Stimulated activated CD4-positive, alpha-beta T cell treated with anti-CD3 and anti-CD28 coated beads, Interleukin-15, amount 100 ng/mL, for 24 hours (primary cell): ENCODE measurements around the gene C19orf73.
A peak's percentile ranks its signal among the peaks of the same experiment; 100 is the strongest.

ENCODE experiments used
- DNase-seq: peaks from one replicate; pipeline ENCODE4 v3.0.0-alpha.2; 2020

Gene C19orf73, protein sequence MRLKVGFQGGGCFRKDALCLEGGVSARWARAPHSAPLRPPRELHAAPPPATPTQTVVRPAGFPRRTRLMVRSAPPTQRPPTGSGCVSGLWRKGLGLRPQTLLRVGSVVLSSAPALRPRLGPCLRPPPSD

DNA sequence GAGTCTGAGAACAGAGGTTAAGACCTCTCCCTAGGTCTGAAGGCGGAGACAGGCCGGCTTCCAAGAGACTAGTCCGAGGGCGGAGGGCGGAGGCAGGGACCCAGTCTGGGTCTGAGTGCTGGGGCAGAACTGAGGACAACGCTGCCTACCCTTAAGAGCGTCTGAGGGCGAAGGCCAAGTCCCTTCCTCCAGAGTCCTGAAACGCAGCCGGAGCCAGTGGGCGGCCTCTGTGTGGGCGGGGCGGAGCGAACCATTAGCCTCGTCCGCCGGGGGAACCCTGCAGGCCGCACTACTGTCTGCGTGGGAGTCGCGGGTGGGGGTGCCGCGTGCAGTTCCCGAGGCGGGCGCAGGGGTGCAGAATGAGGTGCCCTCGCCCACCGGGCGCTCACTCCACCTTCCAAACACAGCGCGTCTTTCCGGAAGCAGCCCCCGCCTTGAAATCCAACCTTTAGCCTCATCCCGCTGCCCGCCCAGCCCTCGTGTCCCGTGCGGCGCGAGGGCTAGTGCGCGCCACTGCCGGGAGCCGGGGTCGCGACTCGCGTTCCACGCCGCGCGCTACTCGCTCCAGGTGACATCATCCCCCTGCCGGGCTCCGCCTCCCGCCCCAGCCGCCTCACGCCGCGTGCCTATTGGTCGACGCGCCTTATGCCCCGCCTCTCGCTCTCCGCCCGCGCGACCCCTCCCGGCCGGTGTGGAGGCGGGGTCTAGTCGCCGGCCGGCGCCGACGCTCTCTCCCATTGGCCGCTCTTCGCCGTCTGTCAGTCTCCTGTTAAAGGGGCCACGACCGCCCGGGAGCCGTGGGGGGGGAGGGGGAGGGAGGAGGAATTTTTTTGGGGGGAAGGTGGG is at the start of gene C19orf73:
TSS of gene C19orf73 (minus strand) at position 579 of the 846 bp plus-strand sequence. CDS start at position 458, 121 bp downstream.
- peak; percentile 96 for DNase-seq

DNA sequence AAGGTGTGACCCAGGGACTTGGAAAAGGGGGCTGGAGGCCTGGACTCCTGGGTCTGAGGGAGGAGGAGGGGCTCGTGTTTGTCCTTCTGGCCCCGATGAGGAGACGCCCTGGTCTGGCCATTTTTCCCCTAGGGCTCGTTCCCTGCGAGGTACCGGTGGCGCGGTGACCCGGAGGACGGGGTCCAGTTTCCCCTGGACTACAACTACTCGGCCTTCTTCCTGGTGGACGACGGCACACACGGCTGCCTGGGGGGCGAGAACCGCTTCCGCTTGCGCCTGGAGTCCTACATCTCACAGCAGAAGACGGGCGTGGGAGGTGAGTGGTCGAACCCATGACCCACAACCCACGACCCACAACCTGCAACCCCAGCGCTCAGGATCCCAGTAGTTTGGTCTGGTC is 49.5 kb upstream of the C19orf73 start:
- no peak for DNase-seq

DNA sequence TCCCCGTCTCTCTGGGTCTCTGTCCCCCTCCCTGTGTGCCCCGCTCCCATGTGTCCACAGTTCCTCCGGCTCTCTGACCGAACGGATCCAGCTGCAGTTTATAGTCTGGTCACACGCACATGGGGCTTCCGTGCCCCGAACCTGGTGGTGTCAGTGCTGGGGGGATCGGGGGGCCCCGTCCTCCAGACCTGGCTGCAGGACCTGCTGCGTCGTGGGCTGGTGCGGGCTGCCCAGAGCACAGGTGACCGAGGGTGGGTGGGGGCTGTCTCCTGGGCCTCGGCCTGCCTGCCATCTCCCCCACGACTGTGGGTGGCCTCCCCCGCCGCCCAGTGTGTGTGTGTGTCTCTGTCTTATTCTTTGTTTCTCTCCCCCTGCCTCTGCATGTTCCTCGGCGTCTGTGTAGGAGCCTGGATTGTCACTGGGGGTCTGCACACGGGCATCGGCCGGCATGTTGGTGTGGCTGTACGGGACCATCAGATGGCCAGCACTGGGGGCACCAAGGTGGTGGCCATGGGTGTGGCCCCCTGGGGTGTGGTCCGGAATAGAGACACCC is 49.0 kb upstream of the C19orf73 start:
- no peak for DNase-seq

DNA sequence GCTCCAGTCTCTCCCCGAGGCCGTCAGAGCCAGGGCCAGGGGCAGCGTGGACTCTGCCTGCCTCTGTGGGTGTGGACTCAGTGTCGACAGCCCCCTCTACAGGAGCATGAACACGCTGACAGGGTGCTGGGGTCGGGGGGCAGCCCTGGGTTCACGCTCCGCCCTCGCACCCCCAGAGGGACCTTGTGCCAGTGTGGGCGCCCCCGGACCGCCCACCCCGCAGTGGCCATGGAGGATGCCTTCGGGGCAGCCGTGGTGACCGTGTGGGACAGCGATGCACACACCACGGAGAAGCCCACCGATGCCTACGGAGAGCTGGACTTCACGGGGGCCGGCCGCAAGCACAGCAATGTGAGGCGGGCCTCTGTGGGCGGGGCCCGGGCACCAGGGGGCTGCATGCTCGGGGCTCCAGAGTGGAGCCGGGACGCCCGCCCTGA is 46.9 kb upstream of the C19orf73 start:
- DNase-seq = no peak

DNA sequence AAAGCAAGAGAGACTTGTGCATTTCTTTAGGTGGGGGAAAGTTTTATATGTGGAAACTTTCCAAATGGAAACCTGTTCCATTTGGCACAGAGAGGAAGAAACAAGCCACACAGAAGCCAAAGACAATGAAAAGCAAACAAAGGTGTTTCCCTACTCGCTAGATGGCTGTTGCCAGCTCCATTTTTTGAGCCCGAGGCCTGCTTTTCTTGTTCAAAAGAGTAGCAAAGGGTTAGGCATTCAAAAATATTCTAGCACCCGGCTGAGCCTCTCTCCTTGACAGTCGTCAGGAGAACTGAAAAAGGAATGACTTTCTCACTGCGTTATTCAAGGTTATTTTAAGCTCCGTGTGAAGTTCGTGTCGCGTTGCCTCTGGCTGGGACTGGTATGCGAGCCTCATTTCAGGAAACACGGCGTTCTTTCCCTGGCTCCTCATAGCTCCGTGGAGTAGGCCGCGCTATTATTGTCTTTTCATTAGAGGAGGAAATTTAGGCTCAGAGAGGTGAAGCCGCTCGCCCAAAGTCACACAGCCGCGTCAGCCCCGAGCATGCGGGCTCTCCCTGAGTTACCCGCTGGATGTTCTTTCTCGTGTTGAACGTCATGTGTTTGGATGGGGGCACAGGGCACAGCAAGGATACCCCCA is 46.3 kb upstream of the C19orf73 start:
- no peak for DNase-seq

DNA sequence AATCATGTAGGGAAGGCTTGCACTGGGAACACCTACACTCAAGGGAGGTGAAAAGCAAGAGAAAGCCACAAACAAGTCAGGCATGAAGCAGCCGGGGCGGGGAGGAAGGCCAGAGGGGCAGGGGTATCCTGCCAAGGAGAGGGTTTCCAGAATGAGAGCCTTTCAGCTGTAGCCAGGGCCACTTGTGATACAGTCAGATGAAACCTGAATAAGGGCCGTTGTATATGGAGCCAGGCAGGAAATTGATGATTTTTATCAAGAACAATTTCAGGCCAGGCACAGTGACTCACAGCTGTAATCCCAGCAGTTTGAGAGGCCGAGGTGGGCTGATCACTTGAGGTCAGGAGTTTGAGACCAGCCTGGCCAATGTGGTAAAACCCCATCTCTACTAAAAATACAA is 43.0 kb upstream of the C19orf73 start:
- DNase-seq = no peak

DNA sequence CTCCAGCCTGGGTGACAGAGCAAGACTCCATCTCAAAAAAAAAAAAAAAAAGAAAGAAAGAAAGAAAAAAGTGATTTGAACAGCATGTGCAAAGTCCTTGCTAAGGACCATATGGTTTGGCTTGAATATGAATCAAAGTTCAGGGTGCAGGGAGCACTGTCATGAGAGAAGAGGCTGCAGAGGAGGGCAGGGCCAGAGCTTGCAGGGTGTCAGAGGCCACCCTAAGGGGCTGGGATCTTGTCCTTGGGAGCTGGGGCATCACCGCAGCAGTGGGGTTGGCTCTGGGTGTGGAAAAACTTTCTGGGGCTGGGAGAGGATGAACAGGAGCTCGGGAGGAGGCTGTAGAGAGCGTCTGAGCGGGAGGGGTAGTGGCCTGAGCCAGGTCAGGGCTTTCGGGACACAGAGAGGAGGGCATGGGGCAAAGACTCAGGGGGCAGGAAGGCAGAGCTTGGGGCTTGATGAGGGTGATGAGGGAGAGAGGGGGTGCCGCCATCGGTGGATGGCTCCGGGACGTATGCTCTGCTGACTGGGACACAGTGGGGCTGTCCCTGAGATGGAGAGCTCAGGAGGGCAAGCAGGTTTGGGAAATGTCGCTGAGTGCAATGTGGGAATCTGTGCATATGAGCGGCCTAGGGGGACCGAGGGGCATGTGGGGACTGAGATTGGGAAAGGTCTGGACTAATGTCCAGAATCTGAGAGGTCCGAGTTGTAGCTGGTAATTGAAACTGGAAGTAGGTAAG is 41.7 kb upstream of the C19orf73 start:
- DNase-seq = no peak

DNA sequence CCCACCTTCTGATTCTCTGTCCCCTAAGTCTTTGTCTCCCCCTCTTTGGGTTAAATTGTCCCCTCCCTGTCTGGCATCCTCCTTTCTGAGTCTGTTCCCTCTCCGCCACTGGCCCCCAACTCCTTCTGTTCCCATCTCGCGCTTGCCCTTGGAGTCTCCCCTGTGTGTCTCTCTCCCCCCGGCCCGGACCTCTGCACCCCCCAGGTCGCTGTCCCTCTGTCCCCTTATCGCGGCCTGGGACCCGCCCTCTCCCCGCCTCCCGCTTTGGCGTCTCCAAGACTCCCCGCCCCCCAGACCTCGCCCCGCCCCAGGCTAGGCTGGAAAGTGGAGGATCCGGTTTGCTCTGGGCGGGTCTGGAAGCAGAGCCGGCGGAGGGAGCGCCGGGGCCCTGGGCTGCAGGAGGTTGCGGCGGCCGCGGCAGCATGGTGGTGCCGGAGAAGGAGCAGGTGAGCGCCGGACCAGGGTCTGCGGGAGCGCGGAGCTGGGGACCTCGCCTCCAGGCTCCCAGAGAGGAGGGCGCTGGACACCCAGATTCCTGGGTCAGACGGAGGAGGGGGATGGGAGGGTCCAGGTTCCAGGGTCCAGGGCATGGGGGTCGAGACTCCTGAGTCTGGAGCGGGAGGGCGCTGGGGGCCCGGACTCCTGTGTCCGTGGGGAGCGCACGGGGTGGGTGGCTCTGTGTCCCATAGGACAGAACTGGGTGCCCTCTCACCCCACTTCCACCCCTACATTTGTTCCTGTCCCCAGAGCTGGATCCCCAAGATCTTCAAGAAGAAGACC is 38.7 kb upstream of the C19orf73 start, which contains the start of gene TRPM4:
TSS of gene TRPM4 (plus strand) at position 348 of the 780 bp plus-strand sequence. CDS start at position 423, 75 bp downstream.
- DNase-seq = peak; percentile 84

DNA sequence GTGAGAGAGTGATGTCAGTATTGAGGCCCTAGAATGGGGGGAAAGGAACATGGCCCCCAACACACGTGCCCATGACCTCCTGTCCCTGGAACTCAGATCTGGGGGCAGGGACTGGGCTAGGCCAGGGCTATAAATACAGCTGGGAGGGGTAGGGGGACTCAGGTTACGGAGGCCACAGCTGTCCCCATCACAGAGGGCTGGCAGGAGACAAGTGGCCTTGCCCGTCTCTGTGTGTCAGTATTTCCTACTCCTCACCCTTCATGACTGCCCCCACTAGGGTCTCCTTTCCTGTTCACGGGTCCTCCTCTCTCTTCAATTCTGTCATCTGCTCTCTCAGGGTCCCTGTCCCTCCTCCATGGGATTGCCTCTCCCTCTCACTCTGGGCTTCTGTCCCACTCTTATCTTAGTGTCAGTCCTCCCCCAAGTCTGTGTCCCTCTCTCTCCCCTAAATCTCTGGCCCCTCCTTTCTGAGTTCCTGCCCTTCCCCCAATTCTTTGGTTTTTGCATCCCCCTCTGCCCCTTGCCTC is 36.9 kb upstream of the C19orf73 start:
- no peak for DNase-seq

DNA sequence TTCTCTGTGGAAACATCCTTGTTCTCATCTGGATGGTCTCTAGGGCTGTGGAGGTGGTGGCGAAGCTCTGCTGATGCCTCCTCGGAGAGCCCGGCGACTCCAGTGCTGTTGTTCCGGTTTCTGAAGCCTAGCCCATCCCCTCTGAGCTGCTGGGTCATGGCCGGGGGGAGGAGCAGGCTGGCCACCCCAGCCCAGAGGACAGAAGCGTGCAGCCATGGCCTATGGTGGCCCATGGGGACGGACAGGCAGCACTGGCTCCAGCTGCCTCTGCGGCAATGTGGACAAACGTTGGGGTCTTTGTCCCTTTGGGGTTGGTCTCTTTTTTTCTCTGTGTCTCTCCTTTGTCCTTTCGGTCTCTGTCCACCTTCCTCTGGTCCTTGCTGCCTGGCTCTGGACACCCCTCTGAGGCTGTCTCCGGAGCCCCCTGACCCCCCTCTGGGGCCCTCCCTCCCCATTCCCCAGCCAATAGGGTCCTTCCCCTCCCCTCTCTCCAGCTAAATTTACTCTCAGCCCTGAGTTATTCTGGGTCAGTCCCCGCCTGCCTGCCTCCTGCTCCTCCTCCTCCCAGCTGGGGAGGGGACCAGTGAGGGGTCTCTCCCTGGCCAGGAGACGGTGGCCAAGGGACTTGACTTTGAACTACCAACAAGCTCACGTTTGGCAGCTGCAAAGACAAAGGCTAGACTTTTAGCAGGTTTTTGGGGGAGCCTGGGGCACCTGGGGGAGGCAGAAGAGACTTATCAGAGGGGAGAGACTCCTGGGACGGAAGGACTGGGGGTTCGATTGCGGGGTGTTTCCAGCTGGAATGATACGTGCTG is 36.3 kb upstream of the C19orf73 start, which contains the start of gene HRC:
TSS of gene HRC (minus strand) at position 392 of the 815 bp plus-strand sequence. CDS start at position 233, 159 bp downstream.
- no peak for DNase-seq

DNA sequence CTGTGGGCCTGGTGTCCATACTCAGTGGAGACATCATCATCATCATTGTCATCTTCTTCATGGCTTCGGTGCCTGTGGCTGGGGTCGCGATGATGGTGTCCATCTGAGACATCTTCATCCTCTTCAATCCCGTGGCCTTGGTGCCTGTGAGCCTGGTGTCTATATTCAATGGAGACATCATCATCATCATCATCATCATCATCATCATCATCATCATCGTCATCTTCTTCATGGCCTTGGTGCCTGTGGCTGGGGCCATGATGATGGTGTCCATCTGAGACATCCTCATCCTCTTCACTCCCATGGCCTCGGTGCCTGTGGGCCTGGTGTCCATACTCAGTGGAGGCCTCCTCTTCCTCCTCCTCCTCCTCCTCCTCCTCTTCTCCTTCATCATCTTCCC is 35.3 kb upstream of the C19orf73 start:
- DNase-seq = no peak

DNA sequence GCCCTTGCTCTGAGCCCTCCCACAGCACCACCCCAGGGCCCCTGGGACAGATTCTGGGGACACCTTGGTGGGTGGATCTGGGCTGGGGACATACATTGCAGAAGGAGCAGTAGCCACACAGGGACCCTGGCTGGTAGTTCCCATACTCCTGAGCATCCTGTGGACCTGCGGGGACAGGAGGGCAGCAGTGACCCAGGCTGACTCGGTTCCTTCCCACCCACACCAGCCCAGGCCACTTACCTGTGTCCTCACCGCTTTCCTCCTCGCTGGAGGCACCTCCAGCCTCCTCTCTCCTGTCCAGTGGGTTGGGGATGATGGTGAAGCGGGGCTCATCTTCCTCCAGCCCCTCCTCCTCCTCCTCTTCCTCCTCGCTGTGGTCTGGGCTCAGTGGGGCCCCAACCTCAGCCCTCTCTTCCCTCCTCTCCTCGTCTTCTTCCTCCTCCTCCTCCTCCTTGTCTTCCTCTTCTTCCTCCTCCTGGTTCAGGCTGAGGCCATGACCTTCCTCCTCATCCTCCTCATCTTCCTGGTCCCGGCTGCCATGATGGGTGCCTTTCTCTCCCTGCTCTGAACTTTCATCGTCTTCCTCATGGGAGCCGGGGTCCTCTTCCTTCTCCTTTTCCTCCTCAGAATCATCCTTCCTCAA is 34.3 kb upstream of the C19orf73 start:
- no peak for DNase-seq

DNA sequence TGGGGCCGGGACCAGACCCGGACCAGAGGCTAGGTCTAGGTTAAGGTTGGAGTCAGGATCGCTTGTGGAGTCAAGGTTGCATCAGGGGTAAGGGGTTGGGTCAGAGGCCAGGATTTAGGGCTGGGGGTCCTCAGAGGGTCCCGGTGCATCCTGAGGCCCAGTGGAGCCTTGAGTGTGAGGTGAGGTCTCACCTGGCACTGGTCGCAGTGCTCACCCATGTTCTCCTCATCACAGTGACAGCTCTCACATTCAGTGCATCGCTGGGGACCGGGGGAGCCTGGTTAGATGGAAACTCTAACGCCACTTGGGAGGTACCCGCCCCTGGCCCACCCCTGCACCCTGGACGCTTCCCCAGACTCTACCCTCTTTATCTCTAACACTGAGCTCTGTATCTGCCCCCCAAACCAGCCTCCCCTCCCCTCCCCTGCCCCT is 33.2 kb upstream of the C19orf73 start:
- no peak for DNase-seq

DNA sequence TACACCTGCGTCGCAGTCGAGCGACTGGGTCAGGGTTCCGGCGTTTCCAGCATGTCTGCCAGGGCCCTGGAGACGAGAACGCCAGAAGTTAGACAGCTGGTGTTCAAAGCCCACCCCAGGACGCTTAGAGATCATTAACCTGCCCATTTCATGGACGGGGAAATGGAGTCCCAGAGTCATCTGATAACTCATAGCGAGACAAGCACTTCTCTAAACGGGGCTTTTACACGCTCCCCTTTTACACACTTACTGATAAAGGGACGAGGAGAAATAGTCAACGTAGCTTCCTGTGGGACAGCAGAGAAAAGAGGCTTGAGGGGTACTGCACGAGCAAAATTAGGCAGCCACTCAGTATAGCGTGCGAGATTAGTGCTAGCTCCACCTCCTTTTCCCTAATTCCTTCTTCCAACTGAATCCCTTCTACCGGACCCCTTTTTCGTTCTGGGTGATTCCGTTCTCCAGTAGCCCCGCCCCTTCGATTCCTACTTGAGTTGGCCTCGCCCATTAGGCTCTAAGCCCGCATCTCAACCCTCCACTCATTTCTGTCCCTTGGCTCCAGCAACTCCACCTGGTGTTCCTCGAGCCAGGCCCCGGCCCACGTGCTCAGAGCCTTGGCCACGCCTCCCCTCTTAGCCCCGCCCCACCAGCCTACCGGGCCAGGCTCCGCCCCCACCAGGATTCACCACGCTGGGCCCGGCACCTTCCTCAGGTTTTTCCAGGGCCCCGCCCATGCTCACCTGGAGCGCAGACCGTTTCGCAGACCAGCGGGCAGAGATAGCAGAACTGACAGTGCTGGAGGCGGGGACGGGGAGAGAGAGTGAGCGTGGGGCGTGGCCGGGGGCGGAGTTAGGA is 32.5 kb upstream of the C19orf73 start:
- peak; percentile 58 for DNase-seq

DNA sequence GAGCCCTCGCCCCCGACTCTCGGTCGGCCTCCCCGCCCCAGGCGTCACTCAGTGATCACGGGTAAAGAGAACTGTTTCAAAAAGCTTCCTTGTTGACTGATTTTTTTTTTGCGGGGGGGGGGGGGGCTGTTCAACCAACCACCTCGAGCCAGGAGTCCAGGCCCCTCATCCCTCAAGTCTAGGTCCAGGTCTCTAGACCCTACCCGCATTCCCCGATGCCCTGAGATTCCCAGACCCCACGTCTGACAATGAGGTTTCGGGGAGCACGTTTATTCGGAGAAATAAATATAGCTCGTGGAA is 32.0 kb upstream of the C19orf73 start:
- DNase-seq = no peak

DNA sequence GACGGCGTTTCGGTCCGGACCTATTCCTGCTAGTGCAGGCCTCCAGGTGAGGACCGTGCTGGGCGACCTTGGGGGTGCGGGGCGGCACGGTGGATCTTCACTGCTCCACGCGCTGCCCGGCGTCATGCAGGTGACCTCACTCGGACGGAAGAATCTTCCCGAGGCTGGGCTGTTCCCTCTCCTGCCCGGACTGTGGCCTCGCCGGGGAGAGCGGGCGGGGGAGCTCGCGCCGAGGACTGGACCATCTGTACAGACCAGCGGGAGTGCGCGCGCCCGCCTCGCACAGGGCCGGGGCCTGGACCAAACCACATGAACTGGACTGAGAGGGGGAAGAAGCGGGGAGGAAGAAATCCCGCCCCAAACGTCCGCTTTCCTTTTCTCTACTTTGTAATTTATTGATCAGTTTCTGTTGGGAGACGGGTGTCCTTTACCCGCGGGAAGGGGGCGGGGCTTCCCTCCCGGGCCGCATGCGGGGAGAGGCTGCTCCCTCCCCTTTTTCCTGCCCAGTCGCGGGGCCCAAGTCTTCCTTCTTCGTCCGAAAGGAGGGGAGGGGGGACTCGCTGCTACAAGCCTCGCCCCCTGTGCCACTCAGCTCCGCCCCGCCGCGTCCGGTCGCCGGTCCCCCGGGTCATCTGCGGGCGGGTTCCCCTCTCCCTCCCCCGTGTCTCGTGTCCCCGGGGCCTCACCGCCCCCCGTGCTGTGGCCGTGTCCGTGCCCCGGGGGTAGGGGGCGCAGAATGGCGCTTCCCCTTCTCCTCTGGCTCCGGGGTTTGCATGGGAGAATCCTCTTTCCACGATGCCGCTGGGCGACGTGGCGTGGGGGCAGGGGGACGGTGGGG is 31.4 kb upstream of the C19orf73 start:
- DNase-seq = peak; percentile 67

DNA sequence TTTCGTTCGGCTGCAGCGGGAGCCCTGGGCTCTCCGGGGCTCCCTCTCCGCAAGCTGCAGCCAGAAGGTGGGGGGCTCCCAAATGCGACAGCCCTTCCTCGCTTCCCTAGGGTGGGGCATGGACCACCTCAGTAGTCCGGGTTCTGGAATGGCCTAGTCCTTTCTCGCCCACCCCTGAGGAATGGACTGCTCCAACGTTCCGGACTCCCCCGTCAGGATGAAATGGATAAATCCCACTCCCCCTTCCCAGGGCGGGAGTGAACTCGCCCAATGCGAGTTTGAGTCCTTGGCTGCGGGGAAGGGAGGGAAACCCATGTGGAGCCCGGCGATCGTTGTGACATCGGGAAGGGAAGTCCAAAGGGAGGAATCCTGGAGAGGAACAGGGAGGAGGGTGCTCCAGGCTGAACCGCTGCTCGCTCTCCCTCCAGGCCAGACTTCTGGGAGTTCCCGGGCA is 30.7 kb upstream of the C19orf73 start:
- no peak for DNase-seq
